AG08396 (cell line): ENCODE data around the gene HMOX1.

ENCODE experiments used
- DNase-seq: peaks from one replicate; pipeline ENCODE4 v3.0.0; 2012; ENCODE audit warnings: low spot score, mixed read lengths

The HMOX1 gene, protein sequence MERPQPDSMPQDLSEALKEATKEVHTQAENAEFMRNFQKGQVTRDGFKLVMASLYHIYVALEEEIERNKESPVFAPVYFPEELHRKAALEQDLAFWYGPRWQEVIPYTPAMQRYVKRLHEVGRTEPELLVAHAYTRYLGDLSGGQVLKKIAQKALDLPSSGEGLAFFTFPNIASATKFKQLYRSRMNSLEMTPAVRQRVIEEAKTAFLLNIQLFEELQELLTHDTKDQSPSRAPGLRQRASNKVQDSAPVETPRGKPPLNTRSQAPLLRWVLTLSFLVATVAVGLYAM

DNA sequence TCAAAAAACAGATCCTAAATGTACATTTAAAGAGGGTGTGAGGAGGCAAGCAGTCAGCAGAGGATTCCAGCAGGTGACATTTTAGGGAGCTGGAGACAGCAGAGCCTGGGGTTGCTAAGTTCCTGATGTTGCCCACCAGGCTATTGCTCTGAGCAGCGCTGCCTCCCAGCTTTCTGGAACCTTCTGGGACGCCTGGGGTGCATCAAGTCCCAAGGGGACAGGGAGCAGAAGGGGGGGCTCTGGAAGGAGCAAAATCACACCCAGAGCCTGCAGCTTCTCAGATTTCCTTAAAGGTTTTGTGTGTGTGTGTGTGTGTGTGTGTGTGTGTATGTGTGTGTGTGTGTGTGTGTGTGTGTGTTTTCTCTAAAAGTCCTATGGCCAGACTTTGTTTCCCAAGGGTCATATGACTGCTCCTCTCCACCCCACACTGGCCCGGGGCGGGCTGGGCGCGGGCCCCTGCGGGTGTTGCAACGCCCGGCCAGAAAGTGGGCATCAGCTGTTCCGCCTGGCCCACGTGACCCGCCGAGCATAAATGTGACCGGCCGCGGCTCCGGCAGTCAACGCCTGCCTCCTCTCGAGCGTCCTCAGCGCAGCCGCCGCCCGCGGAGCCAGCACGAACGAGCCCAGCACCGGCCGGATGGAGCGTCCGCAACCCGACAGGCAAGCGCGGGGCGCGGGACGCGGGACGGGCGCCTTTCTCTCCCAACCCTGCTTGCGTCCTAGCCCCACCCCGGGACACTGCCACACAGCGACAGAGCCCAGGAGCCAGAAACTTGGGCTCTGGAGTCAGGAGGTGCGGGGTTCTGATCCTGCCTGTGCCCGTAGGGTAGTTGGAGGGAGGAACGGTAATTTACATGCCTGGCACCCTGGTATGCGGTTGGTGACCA is at the start of gene HMOX1:
HMOX1 (plus strand) TSS at position 560 of the 887 bp plus-strand sequence; CDS start at position 638, 78 bp downstream.
- peak; percentile 94 for DNase-seq

DNA sequence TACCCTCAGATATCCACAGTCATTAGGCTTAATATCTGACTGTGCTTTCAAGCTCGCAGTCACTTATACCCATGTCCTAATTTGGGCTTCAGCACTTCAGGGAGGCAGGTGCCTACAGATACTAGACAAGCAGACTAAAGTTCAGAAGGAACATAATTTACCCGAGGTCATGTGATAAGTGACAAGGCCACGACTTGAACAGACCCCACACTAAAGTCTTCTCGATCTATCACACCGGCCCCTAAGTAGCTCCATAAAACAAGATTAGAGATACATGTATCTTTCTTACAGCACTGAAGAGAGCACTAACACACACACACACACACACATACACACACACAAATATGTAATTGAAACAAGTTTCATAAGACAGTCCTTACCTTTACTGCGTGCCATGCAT is 48.6 kb upstream of the HMOX1 start:
- no peak for DNase-seq

DNA sequence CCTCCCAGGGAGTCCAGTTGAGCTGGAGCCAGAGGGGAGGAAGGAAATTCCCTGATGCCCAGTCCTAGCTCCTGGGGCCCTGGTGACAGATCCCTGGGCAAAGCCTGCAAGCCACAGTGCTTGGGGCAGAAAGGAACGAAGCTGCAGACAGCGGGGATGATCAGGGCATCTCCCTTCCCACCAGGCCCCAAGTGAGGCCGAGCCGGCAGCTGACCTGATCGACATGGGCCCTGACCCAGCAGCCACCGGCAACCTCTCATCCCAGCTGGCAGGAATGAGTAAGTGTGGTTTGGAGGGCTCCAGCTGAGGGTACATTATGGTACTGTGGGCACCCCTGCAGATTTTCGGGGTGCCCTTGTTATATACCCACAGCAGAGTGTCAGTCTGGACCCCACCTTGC is 47.7 kb upstream of the HMOX1 start:
- DNase-seq = no peak

DNA sequence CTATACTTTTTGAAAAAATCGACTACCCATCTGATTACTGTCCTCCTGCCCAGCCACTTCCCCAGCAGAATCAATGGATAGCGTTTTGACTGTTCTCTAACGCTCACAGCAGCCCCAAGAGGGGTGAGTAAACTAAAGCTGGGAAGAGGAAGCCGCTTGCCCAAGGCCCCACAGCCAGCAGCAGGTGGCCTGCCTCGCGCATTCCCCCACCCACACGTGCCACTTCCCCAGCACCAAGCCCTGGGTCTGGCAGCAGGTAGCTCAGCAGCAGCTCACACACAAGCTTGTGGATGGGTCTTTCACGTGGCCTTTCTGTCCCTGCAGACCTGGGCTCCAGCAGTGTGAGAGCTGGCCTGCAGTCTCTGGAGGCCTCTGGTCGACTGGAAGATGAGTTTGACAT is 46.9 kb upstream of the HMOX1 start:
- no peak for DNase-seq

DNA sequence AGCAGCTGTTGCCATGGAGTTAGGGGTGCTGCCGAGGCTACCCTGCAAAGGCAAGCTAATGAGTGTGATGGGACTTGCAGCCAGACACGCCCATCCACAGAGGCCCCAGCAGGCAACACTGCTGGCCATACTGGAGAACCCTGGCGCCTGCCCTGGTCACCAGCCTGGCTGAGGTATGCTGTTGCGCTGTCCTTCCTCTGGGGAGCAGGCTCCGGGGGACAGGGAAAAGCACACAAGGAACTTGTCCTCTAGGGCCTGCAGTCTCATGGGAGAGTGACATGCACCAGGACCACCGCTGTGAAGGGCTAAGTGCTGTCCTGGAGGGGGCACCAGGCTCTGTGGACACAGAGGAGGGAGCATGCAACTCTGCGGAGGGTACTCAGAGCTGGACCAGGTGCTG is 45.4 kb upstream of the HMOX1 start:
- no peak for DNase-seq

DNA sequence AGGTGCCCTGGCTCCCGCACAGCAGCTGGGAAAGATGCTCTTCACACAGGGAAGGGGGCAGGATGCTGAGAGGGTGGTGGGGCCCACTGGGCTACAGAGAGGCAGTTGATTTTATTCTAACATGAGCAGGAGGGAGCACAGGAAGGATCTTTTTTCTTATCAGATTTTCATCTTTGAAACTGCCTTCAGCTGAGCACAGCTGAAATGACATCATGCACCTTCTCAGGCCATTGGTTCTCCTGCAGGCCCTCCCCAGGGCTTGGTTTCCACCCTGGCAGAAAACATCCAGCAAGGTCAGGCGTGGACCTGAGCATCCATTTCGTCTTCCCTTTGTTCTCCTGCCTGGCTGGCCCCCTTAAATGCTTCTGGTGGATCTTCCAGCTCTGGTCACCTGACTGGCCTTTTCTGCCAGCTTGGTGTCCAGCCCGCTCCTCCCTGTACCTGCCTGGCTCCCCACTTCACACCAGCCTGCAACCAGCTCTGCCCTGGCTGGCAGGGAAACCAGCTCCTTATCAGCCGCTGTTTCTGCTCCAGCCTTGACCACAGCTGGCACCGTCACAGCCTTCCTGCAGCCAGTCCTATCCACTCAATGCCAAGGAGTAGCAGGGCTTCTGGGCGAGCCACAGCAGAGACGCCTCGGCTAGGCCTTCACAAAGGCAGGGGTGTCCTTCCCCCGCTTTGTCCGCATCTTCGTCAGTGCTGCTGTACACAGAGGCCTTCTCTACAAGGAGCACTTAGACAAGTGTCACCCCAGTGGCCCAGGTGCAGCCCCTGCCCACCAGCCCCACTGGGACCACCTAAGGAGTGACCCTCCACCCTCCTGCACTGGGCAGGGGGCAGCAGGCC is 44.7 kb upstream of the HMOX1 start:
- DNase-seq = no peak

DNA sequence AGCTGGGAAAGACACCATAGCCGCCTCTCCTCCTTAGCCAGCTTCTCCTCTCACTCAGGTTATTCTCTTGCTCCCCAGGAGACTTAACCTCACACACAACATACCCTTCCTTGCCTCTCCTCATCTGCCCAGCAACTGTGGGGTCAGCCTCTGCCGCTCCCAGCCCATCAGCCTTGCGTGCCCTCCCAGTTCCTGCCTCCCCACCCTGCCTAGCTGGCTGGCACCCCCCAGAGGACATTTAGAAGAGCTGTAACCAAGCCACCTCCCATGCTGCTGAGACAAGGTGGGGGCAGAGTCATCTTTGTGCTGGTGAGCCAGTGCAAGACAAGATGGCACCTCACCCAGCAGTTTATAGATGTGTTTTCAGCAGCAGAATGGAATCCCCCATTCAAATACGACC is 43.0 kb upstream of the HMOX1 start:
- no peak for DNase-seq

DNA sequence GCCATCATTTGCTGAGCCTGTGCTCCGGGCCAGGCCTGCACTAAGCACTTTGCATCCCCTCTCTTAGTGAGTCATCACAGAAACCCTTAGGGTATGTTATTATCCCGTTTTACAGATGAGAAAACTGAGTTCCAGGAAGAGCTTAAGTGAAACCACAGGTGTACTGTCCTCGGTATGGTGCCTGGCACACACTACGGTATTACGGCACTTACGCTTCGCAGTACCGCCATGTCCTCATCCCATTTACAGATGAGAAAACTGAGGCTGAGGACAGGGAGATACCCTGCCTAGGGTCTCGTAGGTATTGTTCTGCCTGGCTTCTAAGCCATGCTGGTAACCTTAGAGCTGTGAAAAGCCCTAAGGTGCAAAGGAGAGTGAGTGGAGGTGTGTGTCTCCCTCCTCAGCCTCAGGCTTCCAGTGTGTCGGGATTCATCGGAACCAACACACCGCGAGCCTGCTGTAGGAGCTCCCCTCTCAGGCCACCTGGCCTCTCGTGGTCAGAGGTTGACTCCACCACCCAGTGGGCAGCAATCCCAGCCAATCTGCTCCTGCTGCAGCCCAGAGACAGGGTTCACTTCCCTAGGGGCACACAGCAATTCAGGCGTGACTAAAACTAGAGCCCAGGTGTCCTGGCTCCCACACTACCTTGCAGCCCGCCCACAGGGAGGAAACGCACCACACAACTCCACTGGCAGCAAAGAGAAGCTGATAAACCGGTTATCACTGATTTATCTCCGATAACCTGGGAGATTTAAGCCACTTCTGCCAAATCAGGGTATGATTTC is 39.6 kb upstream of the HMOX1 start:
- no peak for DNase-seq

DNA sequence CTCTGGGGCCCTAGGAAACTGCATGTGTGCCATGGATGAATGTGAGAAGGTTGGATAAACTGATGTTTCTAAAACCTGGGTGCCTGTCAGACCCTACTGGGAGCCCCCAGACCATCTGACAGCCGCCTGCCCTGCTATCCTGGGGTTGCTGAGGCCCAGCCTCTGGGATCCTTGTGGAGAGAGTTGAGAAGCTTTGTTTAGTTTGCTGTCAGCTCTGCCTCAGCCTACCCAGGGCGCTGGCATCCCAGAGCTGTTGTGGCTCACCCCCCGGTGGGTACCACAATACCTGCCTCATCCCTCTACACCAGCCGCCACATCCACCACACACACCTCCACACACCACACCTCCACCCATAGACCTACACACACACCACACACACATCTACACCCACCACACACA is 38.5 kb upstream of the HMOX1 start:
- DNase-seq = no peak

DNA sequence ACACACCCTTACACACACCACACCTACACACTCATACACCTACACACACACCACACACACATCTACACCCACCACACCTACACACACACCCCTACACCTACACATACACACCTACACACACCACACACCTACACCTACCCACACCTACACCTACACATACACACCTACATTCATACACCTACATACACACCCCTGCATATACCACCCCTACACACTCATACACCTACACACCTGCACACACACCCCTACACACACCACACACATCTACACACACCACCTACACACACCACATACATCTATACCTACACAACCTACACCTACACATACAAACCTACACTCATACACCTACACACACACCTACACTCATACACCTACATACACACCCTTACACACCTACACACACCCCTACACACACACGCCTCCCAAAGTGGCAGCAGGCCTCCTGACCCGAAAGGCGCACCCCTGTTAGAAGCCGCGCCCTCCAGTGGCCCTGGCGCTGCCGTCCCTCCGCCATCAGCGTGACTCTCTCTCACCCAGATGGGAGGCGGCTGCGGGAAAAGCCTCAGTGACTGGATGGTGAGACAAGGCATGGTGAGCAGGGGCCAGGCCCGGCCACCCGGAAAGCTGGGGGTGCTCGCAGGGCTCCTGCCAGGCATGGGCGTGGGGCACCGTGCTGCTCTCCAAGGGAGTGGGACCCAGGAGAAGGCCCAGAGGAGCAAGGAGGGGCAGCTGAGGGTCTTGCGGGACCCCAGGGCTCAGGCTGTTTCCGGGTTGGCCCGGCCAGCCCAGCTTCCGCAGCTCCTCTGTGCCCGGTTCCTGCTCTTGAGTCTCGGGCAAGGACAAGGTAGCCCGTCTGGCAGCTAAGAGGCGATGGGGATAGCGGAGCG is 37.0 kb upstream of the HMOX1 start:
- DNase-seq = no peak

DNA sequence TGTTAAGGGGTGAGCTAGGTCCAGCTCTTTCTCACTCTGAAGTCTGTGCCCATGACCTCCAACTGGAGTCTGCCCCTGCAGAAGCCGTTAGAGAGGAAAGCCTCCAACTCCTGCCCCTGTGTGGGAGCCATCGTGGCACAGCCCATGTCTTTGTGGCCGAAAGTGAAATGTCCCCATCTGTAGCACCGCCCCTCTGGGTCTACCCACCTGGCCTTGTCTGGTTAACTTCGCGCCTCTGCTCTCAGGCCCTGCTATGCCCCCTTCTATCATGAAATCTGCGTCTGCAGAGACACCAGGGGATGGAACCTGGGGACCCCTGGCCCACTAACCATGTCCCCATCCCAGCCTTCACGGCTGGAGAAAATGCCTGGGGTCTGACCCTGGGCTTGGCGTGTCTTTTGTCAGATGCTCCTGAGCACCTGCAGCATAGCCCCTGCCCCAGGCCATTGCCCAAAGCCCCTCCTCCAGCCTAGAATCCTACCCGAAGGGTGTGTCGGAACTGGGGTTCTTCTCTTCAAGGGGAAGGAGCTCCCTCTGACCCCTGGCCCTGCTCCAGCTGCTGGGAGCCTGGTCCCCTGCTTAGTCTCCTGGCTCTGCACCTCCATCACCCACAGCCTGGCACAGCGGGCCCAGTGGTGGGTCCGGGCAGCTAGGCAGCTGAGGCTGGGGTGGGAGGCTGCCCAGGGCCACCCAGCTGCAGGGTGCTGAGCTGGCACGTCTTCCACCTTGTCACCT is 35.8 kb upstream of the HMOX1 start:
- DNase-seq = no peak

DNA sequence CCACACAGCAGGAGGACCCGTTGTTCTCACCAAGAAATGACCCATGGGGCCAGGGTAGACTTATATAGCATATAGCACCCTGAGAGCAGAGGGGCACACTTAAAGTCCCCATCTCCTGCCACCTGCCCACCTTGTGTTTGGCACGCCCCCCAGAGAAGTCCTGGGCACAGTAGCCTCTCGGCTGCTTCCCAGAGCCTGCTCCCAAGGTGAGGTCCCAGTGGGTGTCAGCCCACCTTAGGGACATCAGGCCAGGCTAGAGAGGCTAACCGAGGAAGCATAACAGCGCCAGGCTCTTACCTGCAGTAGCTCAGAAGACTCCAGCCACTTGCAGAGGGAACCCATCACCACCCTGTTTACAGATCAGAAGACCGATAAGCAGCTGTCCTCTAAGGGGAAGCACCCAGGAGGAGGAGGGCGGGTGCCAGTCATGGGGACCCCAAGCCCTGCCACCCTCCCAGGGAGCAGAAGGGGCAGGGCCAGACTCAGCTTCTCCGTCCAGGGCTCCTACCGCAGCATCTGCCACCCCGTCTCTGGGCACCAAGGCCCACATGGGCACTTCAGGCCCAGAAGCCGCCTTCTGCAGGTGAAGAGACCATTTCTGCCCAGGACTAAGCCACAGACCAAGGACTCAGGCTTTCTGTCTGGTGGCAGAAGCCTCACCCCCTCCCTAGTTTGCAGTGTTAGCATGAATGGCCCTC is 34.9 kb upstream of the HMOX1 start:
- no peak for DNase-seq

DNA sequence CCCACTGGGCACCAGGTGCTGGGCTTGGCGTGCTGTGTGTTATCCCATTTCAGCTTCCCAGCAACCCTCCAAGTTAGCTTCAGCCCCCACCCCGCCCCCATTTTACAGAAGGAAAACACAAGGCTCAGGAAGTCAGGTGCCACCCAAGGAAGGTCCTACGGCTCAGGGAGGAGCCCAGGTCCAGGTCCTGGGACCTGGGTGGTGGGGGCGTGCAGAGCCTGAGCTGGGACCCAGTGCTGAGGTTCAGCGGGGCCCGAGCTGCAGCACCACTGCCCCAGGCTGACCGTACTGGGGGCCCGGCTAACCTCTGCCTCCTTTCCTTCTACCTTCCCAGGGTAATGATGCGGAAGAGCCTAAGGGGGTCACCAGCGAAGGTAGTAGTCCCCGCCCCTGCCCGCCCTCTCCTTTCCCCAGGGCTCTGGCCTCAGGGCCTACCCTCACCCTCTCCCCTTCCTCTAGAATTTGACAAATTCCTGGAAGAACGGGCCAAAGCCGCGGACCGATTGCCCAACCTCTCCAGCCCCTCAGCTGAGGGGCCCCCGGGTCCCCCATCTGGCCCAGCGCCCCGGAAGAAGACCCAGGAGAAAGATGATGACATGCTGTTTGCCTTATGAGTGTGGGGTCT is 34.2 kb upstream of the HMOX1 start:
- DNase-seq = no peak

DNA sequence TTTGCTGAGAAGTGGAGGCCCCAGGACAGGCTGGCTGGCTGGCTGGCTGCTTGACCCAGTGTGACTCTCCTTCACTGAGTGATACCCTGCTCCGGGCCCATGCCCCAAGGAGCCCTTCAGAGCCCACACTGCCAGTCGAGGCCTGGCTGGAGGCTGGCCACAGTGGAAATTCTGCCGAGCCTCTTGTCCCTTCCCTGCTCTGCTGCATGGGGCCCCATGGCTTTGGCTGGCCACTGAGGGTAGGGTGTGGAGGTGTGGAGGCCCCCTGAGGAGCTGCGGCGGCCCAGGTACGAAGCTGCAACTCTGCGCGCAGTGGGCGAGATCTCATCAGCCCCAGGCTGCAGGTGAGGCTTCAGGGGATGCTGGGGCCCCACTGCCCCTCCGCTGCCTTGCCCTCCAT is 33.4 kb upstream of the HMOX1 start:
- DNase-seq = no peak

DNA sequence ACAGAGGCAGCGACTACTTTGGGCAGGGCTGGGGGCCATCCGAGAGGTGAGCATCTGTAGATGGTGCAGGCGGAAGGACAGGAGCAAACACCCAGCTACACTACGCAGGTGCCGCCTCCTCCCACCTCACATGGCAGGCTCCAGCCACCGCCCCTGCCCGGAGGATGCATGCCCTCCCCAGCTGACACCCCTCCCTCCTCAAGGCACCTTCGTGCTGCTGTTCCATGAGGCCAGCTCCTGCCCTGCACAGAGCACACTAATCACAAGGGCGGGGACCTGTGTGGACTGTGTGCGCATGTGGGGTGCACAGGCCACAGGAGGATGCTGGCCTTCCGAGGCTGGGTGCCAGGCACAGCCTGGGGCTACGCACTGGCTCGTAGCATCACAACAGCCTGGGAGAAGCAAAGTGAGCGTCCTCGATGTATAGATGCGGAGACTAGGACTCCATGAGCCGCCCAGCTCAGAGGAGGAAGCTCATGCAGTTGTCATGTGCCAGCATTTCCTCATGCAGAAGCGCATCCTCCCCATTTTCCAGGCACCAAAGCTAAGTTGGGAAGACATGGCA is 32.8 kb upstream of the HMOX1 start:
- no peak for DNase-seq

DNA sequence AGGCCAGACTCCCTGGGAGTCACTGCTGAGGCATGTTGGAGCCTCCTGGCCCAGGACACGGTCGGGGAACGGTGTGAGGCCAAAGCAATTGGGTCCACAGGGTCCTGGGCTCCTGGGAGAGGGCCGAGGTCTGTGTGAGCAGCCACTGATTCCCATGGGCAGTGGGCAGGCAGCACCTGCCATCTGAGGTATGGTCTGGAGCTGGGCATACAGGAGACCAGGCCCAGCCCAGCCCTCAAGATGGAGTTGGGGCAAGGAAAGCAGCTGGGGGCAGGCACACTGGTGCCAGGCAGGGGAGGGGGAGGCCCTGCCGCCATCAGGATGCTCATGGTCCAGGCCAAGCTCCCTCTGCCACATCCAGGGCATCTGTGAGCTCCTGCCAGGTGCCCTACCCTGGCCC is 32.2 kb upstream of the HMOX1 start:
- DNase-seq = no peak

DNA sequence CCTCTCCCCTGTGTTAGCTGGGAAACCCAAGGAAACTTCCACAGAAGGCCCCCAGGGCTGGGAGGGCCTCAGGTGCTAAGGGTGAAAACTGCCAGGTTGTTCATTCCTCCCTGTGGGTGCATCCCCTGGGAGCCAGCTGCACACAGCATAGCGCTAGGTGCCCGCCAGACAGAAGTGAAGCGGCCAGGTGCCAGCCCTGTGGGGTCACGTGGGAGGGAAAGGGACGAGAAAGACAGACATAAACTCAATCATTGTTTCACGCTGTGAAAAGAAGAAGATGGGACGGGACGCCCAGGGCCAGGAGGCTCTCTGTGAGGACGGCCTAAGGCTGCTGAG is 31.6 kb upstream of the HMOX1 start:
- no peak for DNase-seq

DNA sequence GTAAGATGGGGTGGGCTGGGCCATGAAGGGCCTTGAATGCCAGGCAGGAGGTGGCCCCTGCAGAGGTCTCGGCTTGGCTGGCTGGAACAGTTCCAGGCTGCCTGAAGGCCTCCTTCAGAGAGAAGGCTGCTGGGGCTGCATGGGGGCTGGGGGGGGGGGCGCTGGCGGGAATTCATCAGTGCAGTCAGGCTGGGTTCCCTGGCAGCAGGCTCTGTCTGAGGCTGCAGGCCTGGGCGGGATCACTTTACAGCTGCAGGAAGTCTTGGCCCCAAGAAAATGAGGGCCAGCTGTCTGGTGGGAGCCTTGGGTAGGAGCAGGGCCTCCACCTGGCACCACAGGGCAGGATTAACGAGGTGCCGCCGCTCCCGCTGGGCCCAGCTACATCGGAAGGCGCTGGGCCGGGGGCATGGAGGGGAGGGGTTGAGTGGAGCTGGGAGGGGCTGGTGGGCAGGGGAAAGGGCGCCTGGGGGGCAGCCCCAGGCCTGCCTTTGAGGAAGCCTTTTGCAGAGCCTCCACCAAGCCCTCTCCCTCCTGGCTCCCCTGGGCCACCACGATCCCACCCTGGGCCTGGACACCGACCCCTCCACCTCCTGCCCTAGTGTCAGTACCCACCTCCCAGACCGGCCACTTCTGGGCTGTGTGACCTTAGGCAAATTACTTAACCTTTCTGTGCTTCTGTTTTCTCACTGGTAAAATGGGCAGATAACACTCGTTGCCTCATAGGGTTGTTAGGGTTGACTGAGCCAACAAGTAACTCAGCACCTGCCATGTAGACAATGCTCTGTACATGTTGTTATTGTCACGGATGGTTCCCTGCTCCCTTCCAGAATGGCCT is 31.0 kb upstream of the HMOX1 start:
- no peak for DNase-seq
